H1 (cell line): ENCODE measurements around the gene ZNF785. TPM values are rescaled to one million over a fixed set of nuclear protein-coding genes. Genes with fewer than 3 reads are reported as not detected.

Experiments
- CTCF ChIA-PET: fragments of 300-600 bp; sonication (Branson Sonifier 250); formaldehyde crosslinking; loops from one replicate; lab custom pipeline; 2021; ENCODE audit not compliant: partially characterized antibody; lab: Charles Lee
- POLR2A ChIA-PET: fragments of 300-600 bp; sonication (Branson Sonifier 250); formaldehyde crosslinking; loops from one replicate; lab custom pipeline; 2021; ENCODE audit warnings: inconsistent platforms; ENCODE audit not compliant: partially characterized antibody; lab: Charles Lee
- DNase-seq, 2 experiments: peaks; one replicate each; pipeline versions ENCODE4 v3.0.0 to v3.0.0-alpha.2; 2010 to 2022; ENCODE audit warnings: low spot score in 2 of 2, low read depth in 1 of 2, mixed read lengths in 1 of 2
- FAIRE-seq: peaks from 2 replicates; lab custom pipeline; 2011; peaks lifted over from hg19 to GRCh38; lab: Jason Lieb, UNC
- H2AFZ ChIP-seq: 2 replicates; pipeline ENCODE4 v1.8.1; 2012; ENCODE audit warnings: low read length, inconsistent platforms
- H2AK5ac ChIP-seq: 2 replicates; pipeline ENCODE4 v1.6.1; 2013; ENCODE audit warnings: low read depth, low read length
- H2BK120ac ChIP-seq: replicated peaks from 2 replicates; pipeline ENCODE3; 2013; ENCODE audit warnings: low read depth, low read length, inconsistent platforms
- H2BK12ac ChIP-seq: 2 replicates; pipeline ENCODE4 v1.6.1; 2013; ENCODE audit warnings: low read depth, low read length
- H2BK15ac ChIP-seq: 2 replicates; pipeline ENCODE4 v1.6.1; 2013; ENCODE audit warnings: low read length
- H2BK20ac ChIP-seq: 2 replicates; pipeline ENCODE4 v1.6.1; 2013; ENCODE audit warnings: low read length
- H2BK5ac ChIP-seq: 2 replicates; pipeline ENCODE4 v1.6.1; 2013; ENCODE audit warnings: low read depth, low read length
- H3K14ac ChIP-seq: 2 replicates; pipeline ENCODE4 v1.6.1; 2013; ENCODE audit warnings: inconsistent platforms; ENCODE audit not compliant: insufficient read length
- H3K18ac ChIP-seq: 2 replicates; pipeline ENCODE4 v1.6.1; 2013; ENCODE audit warnings: low read length; ENCODE audit errors: extremely low read depth
- H3K23ac ChIP-seq: 2 replicates; pipeline ENCODE4 v1.6.1; 2013; ENCODE audit warnings: inconsistent platforms; ENCODE audit not compliant: insufficient read length
- H3K23me2 ChIP-seq: 2 replicates; pipeline ENCODE4 v1.6.1; 2013; ENCODE audit warnings: low read depth, low read length
- H3K27ac ChIP-seq: 2 replicates; pipeline ENCODE4 v1.6.1; 2011; ENCODE audit warnings: low read depth, low read length, inconsistent platforms
- H3K27me3 ChIP-seq, 4 experiments: replicated peaks in 1 of 4; 1 replicate in 1 of 4; 2 replicates in 3 of 4; pipeline versions ENCODE4 v1.6.1 to v1.8.1; 2011 to 2013; ENCODE audit warnings: low read length in 3 of 4, mild to moderate bottlenecking in 3 of 4, inconsistent platforms in 2 of 4, mixed read lengths in 2 of 4, moderate library complexity in 1 of 4; ENCODE audit not compliant: control insufficient read depth in 3 of 4, insufficient read depth in 3 of 4; ENCODE audit errors: extremely low read depth in 1 of 4
- H3K36me3 ChIP-seq, 4 experiments: 2 replicates each; pipeline versions ENCODE4 v1.6.1 to v1.8.1; 2011 to 2013; ENCODE audit warnings: mild to moderate bottlenecking in 4 of 4, low read length in 3 of 4, moderate library complexity in 2 of 4, control low read depth in 1 of 4, inconsistent platforms in 1 of 4; ENCODE audit not compliant: insufficient read depth in 4 of 4, control insufficient read depth in 2 of 4
- H3K4ac ChIP-seq: replicated peaks from 2 replicates; pipeline ENCODE3; 2013; ENCODE audit warnings: low read length, low read depth, mixed read lengths, inconsistent platforms; ENCODE audit not compliant: insufficient read length
- H3K4me1 ChIP-seq, 4 experiments: replicated peaks in 1 of 4; 1 replicate in 1 of 4; 2 replicates in 3 of 4; pipeline versions ENCODE4 v1.6.1 to v1.8.1; 2011 to 2013; ENCODE audit warnings: low read length in 3 of 4, inconsistent platforms in 2 of 4, mixed read lengths in 1 of 4; ENCODE audit not compliant: insufficient read depth in 4 of 4, control insufficient read depth in 3 of 4
- H3K4me2 ChIP-seq, 2 experiments: 2 replicates each; pipeline versions ENCODE4 v1.6.1 to v1.8.1; 2011 to 2013; ENCODE audit warnings: low read depth in 2 of 2, low read length in 2 of 2, control low read depth in 1 of 2, inconsistent platforms in 1 of 2, mild to moderate bottlenecking in 1 of 2; ENCODE audit not compliant: insufficient read depth in 1 of 2
- H3K4me3 ChIP-seq, 4 experiments: fragments of 200-600, 300-600 bp in 1 of 4; sonication (generic), shearing (Covaris generic), sonication (Bioruptor Twin) in 1 of 4; 2 replicates each; pipeline versions ENCODE4 v1.5.1 to v1.8.1; 2011 to 2016; ENCODE audit warnings: low read length in 4 of 4, low read depth in 3 of 4, control low read depth in 2 of 4, inconsistent platforms in 2 of 4, mild to moderate bottlenecking in 2 of 4, mixed read lengths in 1 of 4, moderate library complexity in 1 of 4; ENCODE audit not compliant: insufficient read depth in 2 of 4; ENCODE audit errors: extremely low read depth in 1 of 4
- H3K56ac ChIP-seq: replicated peaks from 2 replicates; pipeline ENCODE3; 2013; ENCODE audit warnings: low read depth, mild to moderate bottlenecking, mixed read lengths, low read length, inconsistent platforms; ENCODE audit not compliant: insufficient read length
- H3K79me1 ChIP-seq: 2 replicates; pipeline ENCODE4 v1.6.1; 2013; ENCODE audit warnings: low read depth, low read length, control low read depth
- H3K79me2 ChIP-seq, 2 experiments: 2 replicates each; pipeline versions ENCODE4 v1.6.1 to v1.8.1; 2012 to 2013; ENCODE audit warnings: low read length in 2 of 2, mild to moderate bottlenecking in 2 of 2, inconsistent platforms in 1 of 2; ENCODE audit not compliant: insufficient read depth in 2 of 2, control insufficient read depth in 1 of 2
- H3K9ac ChIP-seq, 4 experiments: replicated peaks in 1 of 4; 1 replicate in 1 of 4; 2 replicates in 3 of 4; pipeline versions ENCODE4 v1.6.1 to v1.8.1; 2011 to 2013; ENCODE audit warnings: low read depth in 3 of 4, low read length in 3 of 4, control low read depth in 2 of 4, mild to moderate bottlenecking in 2 of 4, moderate library complexity in 2 of 4, inconsistent platforms in 1 of 4; ENCODE audit errors: extremely low read depth in 1 of 4
- H3K9me3 ChIP-seq, 2 experiments: 2 replicates each; pipeline versions ENCODE4 v1.6.1 to v1.8.1; 2012 to 2013; ENCODE audit warnings: mild to moderate bottlenecking in 2 of 2, moderate library complexity in 2 of 2, control low read depth in 1 of 2, inconsistent platforms in 1 of 2, low read depth in 1 of 2, low read length in 1 of 2, mixed read lengths in 1 of 2; ENCODE audit not compliant: insufficient read depth in 2 of 2
- H4K20me1 ChIP-seq, 2 experiments: replicated peaks in 1 of 2; 2 replicates each; pipeline versions ENCODE3 to v1.8.1; 2011 to 2013; ENCODE audit warnings: inconsistent platforms in 2 of 2, low read length in 2 of 2, mild to moderate bottlenecking in 1 of 2; ENCODE audit not compliant: insufficient read depth in 2 of 2, control insufficient read depth in 1 of 2
- H4K5ac ChIP-seq: 2 replicates; pipeline ENCODE4 v1.6.1; 2013; ENCODE audit warnings: low read length, low read depth, mixed read lengths, inconsistent platforms; ENCODE audit not compliant: insufficient read length
- H4K8ac ChIP-seq: 2 replicates; pipeline ENCODE4 v1.8.0; 2013; ENCODE audit warnings: mild to moderate bottlenecking, moderate library complexity, low read length, inconsistent platforms; ENCODE audit not compliant: insufficient read depth; ENCODE audit errors: extremely low read depth
- H4K91ac ChIP-seq: replicated peaks from 2 replicates; pipeline ENCODE3; 2013; ENCODE audit warnings: low read length, mixed read lengths, inconsistent platforms; ENCODE audit not compliant: insufficient read length
- CREB1 ChIP-seq: IDR thresholded peaks from 2 replicates; pipeline ENCODE4 v1.6.1; 2012; ENCODE audit warnings: inconsistent platforms
- EGR1 ChIP-seq: IDR thresholded peaks from 2 replicates; pipeline ENCODE4 v1.6.1; 2011; ENCODE audit warnings: low read depth, low read length, borderline replicate concordance
- RFX5 ChIP-seq: IDR thresholded peaks from 2 replicates; pipeline ENCODE4 v1.6.1; 2011; ENCODE audit warnings: low read depth, low read length, improper control_type of control experiment, borderline replicate concordance
- SAP30 ChIP-seq: fragments of 300-600 bp; sonication (generic); IDR thresholded peaks from 2 replicates; pipeline ENCODE4 v1.7.1; 2012; ENCODE audit warnings: low read length, moderate library complexity, mild to moderate bottlenecking, inconsistent platforms; ENCODE audit not compliant: insufficient read depth, insufficient replicate concordance
- TCF12 ChIP-seq: IDR thresholded peaks from 2 replicates; pipeline ENCODE4 v1.6.1; 2011; ENCODE audit warnings: low read depth, mild to moderate bottlenecking, low read length
- WGBS, 2 experiments: shearing (Covaris generic) in 1 of 2; methylation state at CpG; one replicate each; pipeline versions ENCODE4 v1.1.6 to v1.1.7; 2013 to 2015; ENCODE audit warnings: low lambda C conversion rate in 2 of 2, mixed read lengths in 2 of 2, inconsistent platforms in 1 of 2, low coverage in 1 of 2, missing lambda C conversion rate in 1 of 2; ENCODE audit not compliant: insufficient replicate concordance in 2 of 2, insufficient coverage in 1 of 2, insufficient read length in 1 of 2; ENCODE audit errors: extremely low coverage in 1 of 2, missing lambda C conversion rate in 1 of 2; 5-methylcytosine and 5-hydroxymethylcytosine counted together
- polyA plus RNA-seq, 7 experiments: library from polyadenylated mRNA; depleted of rRNA in 3 of 7; stranded (reverse) in 5 of 7; unstranded in 2 of 7; fragments of >200 nt in 5 of 7; fragments of 200-250 nt in 2 of 7; gene quantifications; 1 replicate in 5 of 7; 2 replicates in 1 of 7; 4 replicates in 1 of 7; pipeline versions ENCODE4 v1.2.1 to v1.2.3, GENCODE V29; 2011 to 2013; ENCODE audit warnings: missing spikeins in 2 of 7, mixed read lengths in 2 of 7
- total RNA-seq: library from RNA; stranded (reverse); fragmentation: NEBNext Ultra II Directional; extraction: Animal tissue kit (Norgen Biotek cat#: 25700); gene quantifications from 2 replicates; pipeline ENCODE4 v1.2.1, GENCODE V29; 2021

ZNF785 gene
- total and polyA plus RNA-seq, 2 of the 8 experiments (the other 6 are each of a cell fraction or from before 2014, with no cell fraction given) = 8.6 to 12.9 TPM

- Histone ChIP-seq H2AFZ (peak within 1 kb of the TSS; percentile 12; the same call in 1 of the 2 replicates), H2BK12ac (peak within 1 kb of the TSS; percentile 28), H3K4ac (peak within 1 kb of the TSS; percentile 22), H3K14ac (no peak within 1 kb of the TSS), H3K9me3 (no peaks in the 10 kb centered on the region), H3K4me1 (peaks cover 0 to 5% (median 2%) of the 10 kb centered on the region in 4 experiments; a peak in 2 of 7 replicates), H4K5ac (peak within 1 kb of the TSS; percentile 90), H3K79me2 (no peaks in the 10 kb centered on the region), H3K23ac (no peak within 1 kb of the TSS), H3K36me3 (peaks cover 3 to 8% (median 5%) of the 10 kb centered on the region in 4 experiments; a peak in 4 of 8 replicates), H4K20me1 (peaks cover 0 to 4% of the 10 kb centered on the region in 2 experiments), H3K18ac (peak within 1 kb of the TSS; percentile 78), H3K9ac (peak within 1 kb of the TSS; percentile 43 to 66 (median 52); a peak in 6 of 7 replicates), H3K27ac (peak within 1 kb of the TSS; percentile 60; the same call in 1 of the 2 replicates), H2AK5ac (no peak within 1 kb of the TSS), H4K8ac (peak within 1 kb of the TSS; percentile 92; the same call in 1 of the 2 replicates), H4K91ac (peak within 1 kb of the TSS; percentile 12), H3K27me3 (peaks cover 0 to 3% (median 1%) of the 10 kb centered on the region in 4 experiments; a peak in 1 of 7 replicates), H3K79me1 (no peaks in the 10 kb centered on the region), H3K4me3 (peak within 1 kb of the TSS; percentile 58 to 86 (median 76)), H3K4me2 (peak within 1 kb of the TSS; percentile 48 to 83), H2BK20ac (no peak within 1 kb of the TSS), H2BK120ac (no peak within 1 kb of the TSS), H2BK15ac (peak within 1 kb of the TSS; percentile 7; the same call in 1 of the 2 replicates), H3K56ac (peak within 1 kb of the TSS; percentile 14), H2BK5ac (peak within 1 kb of the TSS; percentile 88; the same call in 1 of the 2 replicates), H3K23me2 (peaks cover 7% of the 10 kb centered on the region; the same call in 1 of the 2 replicates)
- no peak for FAIRE-seq
- ChIA-PET POLR2A (interaction anchor here (0.7 to 8.4 kb wide), 20 partner anchors 9 to 153 kb away, joined by 3 to 121 read pairs (median 6); partner anchors contain the start of genes PRR14, ZNF688, ZNF689 and ZNF747), CTCF (interaction anchor here (0.8 to 3.1 kb wide), 17 partner anchors 14 to 128 kb away, joined by 3 to 23 read pairs (median 4); partner anchors contain the start of genes DCTPP1, ZNF688, ZNF747 and ZNF785)
- DNase-seq = peak; percentile 86 to 88
- 1% methylated on average over 74 of the region's 74 CpGs; no CpG with 5 or more reads in 1 of the 2 experiments for WGBS, 2 experiments
- TF ChIP-seq EGR1 (peak; percentile 47; the same call in 1 of the 2 replicates), SAP30 (peak; percentile 33), RFX5 (no peak), CREB1 (no peak; the same call in 1 of the 2 replicates), TCF12 (no peak)
Measured at GRCh38 chr16:30557957-30558788, 27.3 kb downstream of the ZNF785 start, which contains the start of gene ZNF764. TSS of gene ZNF764 (minus strand) at chr16:30558374. CDS start at chr16:30558182, 192 bp downstream.
